Tibial nerve (tissue), 4 donors: Measurements from ENCODE around the gene OPTC.

ENCODE experiments used
- EP300 ChIP-seq, 2 donors: sonication (generic); formaldehyde crosslinking; IDR thresholded peaks; one replicate each; pipeline ENCODE4 v1.6.1; 2017; ENCODE audit warnings: antibody characterized with exemption in 2 of 2, mild to moderate bottlenecking in 1 of 2
- POLR2A ChIP-seq, 2 donors: fragments of 450-650 bp; IDR thresholded peaks; one replicate each; pipeline ENCODE4 v1.6.1; 2017; ENCODE audit warnings: antibody characterized with exemption in 2 of 2, mild to moderate bottlenecking in 2 of 2, moderate library complexity in 2 of 2
- TF ChIP-seq, protein P1 (sequence below), 5 experiments: fragments of 200-600 bp in 3 of 5; fragments of 450-650 bp in 2 of 5; sonication (generic) in 3 of 5; IDR thresholded peaks; one replicate each; pipeline ENCODE4 v1.5.1; 2016 to 2019; ENCODE audit warnings: antibody characterized with exemption in 5 of 5, mild to moderate bottlenecking in 3 of 5, moderate library complexity in 2 of 5

DNA sequence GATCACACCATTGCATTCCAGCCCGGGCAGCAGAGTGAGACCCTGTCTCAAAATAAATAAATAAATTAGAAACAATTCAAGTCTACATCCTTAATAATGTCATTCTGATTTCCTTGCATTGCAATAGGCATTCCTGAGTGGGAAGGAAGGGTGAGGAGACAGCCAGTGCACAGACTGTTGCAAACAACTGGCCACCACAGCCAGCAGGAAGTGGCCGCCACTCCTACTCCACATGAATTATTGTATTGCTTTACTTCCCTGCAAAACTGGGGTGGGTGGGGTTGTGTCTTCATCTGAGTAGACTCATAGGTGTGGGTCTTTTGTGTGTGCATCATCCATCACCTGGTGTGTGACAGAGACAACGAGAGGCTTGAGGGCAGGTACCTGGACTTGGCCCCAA lies 60.1 kb downstream of the OPTC start:
- TF ChIP-seq, protein P1, sequence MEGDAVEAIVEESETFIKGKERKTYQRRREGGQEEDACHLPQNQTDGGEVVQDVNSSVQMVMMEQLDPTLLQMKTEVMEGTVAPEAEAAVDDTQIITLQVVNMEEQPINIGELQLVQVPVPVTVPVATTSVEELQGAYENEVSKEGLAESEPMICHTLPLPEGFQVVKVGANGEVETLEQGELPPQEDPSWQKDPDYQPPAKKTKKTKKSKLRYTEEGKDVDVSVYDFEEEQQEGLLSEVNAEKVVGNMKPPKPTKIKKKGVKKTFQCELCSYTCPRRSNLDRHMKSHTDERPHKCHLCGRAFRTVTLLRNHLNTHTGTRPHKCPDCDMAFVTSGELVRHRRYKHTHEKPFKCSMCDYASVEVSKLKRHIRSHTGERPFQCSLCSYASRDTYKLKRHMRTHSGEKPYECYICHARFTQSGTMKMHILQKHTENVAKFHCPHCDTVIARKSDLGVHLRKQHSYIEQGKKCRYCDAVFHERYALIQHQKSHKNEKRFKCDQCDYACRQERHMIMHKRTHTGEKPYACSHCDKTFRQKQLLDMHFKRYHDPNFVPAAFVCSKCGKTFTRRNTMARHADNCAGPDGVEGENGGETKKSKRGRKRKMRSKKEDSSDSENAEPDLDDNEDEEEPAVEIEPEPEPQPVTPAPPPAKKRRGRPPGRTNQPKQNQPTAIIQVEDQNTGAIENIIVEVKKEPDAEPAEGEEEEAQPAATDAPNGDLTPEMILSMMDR (IDR thresholded peaks at IDR 0.05): no peak
- TF ChIP-seq POLR2A (IDR thresholded peaks at IDR 0.05) (no peak), EP300 (IDR thresholded peaks at IDR 0.05) (no peak)
